Erythroblast (primary cell): Measurements from ENCODE around the gene MBOAT7.

ENCODE experiments used
- GATA1 ChIP-seq: IDR thresholded peaks from 2 replicates; pipeline ENCODE4 v1.6.1; 2011; ENCODE audit warnings: low read depth, mild to moderate bottlenecking, control low read depth, low read length, moderate library complexity
- POLR2A ChIP-seq: IDR thresholded peaks from 2 replicates; pipeline ENCODE4 v1.6.1; 2011; ENCODE audit warnings: mild to moderate bottlenecking, low read length

- TF ChIP-seq POLR2A (no peak), GATA1 (no peak)
Measured at GRCh38 chr19:54230031-54230430, 40.7 kb upstream of the MBOAT7 start.
